Activated T-cell treated with anti-CD3 and anti-CD28 coated beads, Interleukin-2, amount 50 U/mL, for 72 hours (primary cell): Measurements from ENCODE around the gene TMEM196. TPM values are rescaled to one million over a fixed set of nuclear protein-coding genes. Genes with fewer than 3 reads are reported as not detected.

Source experiments
- ATAC-seq, 2 donors: fragments of 150-1000 bp; cut with Tn5 transposase; replicated peaks in 1 of 2; 2 replicates each; pipeline ENCODE4 v1.10.0; 2021; ENCODE audit warnings: moderate library complexity in 2 of 2, mild to moderate bottlenecking in 1 of 2
- DNase-seq, 2 donors: peaks; one replicate each; pipeline ENCODE4 v3.0.0; 2021 to 2022; ENCODE audit warnings: mixed read lengths in 1 of 2
- H3K27ac Mint-ChIP-seq: one replicate; pipeline ENCODE4 v1.8.0; 2022; ENCODE audit warnings: mild to moderate bottlenecking, moderate library complexity, mixed read lengths
- H3K27me3 Mint-ChIP-seq: one replicate; pipeline ENCODE4 v1.8.0; 2022; ENCODE audit warnings: low read depth, mixed read lengths
- H3K36me3 Mint-ChIP-seq, 2 donors: one replicate each; pipeline ENCODE4 v1.8.0; 2022; ENCODE audit warnings: mixed read lengths in 2 of 2, mild to moderate bottlenecking in 1 of 2; ENCODE audit not compliant: insufficient read depth in 2 of 2
- H3K4me1 Mint-ChIP-seq: one replicate; pipeline ENCODE4 v1.8.0; 2022; ENCODE audit warnings: low read depth, mixed read lengths
- H3K4me3 Mint-ChIP-seq, 2 donors: one replicate each; pipeline ENCODE4 v1.8.0; 2022; ENCODE audit warnings: mild to moderate bottlenecking in 2 of 2, mixed read lengths in 2 of 2, moderate library complexity in 2 of 2
- H3K9me3 Mint-ChIP-seq, 2 donors: one replicate each; pipeline ENCODE4 v1.8.0; 2022; ENCODE audit warnings: mixed read lengths in 2 of 2
- total RNA-seq, 2 donors: library from RNA; stranded (reverse); gene quantifications; one replicate each; pipeline ENCODE4 v1.2.3, GENCODE V29; 2022

TMEM196 gene
- total RNA-seq, 2 donors from 2014 or later = not detected

DNA sequence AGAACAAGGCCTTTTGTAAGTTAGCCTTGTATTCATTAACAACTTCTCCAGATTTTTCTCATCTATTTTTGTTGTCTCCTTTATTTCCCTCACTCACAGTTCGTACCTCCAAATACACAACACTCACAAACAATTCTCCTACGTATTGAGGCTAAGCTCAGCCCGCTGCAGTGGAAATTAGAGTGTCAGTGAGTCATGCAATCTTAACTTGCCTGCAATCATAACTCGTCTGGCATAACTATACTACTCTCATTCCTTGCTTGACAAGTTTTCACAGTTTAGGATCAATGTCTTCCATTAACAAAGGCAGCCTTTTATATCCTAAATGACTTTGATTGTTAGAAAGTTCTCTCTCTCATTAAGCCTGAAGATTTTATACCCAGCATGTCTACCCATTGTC is 23.8 kb downstream of the TMEM196 start:
- Mint-ChIP-seq H3K4me3 (no peak overlapping the region), H3K4me1 (no peaks in the 10 kb centered on the region), H3K36me3 (no peaks in the 10 kb centered on the region), H3K27ac (no peak overlapping the region), H3K9me3 (no peaks in the 10 kb centered on the region), H3K27me3 (peaks cover 9% of the 10 kb centered on the region)
- no peak for ATAC-seq
- no peak for DNase-seq

DNA sequence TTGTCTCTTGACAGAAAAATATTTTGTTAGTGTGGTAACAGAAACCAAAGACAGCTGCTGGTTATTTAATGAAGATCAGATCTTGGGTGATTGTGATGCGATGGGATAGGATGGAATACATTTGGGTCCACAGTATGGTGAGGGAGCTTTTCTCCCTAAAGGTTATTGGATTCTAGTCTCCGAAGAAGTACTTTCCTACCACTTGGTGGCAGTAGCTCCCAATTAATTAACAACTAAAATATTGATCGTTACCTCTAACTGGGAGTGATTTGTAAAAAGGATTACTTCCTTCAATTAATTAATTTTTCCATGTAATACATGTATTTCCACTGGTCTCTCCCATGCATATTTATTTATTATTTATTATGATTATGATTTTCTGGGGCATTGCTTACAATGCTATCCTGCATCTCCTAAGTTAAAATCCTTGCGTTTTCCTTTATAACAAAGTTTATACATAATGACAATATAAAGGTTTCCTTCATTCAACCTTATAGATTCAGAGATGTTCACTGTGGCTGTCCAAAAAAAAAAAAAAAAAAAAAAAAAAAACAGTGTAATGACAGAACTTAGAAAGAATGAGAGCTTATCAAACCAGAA is 25.6 kb downstream of the TMEM196 start:
- no peak overlapping the region for H3K4me3 Mint-ChIP-seq
- H3K27ac Mint-ChIP-seq = no peak overlapping the region
- H3K9me3 Mint-ChIP-seq = no peaks in the 10 kb centered on the region
- DNase-seq (no peak), ATAC-seq (no peak)
- peaks cover 9% of the 10 kb centered on the region for H3K27me3 Mint-ChIP-seq
- H3K36me3 Mint-ChIP-seq = no peaks in the 10 kb centered on the region
- no peaks in the 10 kb centered on the region for H3K4me1 Mint-ChIP-seq

- H3K4me1 Mint-ChIP-seq = no peaks in the 10 kb centered on the region
- H3K27ac Mint-ChIP-seq = no peak overlapping the region
- no peaks in the 10 kb centered on the region for H3K9me3 Mint-ChIP-seq
- no peak overlapping the region for H3K4me3 Mint-ChIP-seq
- H3K27me3 Mint-ChIP-seq = peaks cover 9% of the 10 kb centered on the region
- ATAC-seq = no peak
- DNase-seq = no peak
- H3K36me3 Mint-ChIP-seq = no peaks in the 10 kb centered on the region
Measured at GRCh38 chr7:19744075-19744474, 29.3 kb downstream of the TMEM196 start.

- Mint-ChIP-seq H3K4me3 (no peak overlapping the region), H3K27ac (no peak overlapping the region), H3K4me1 (no peaks in the 10 kb centered on the region), H3K27me3 (peaks cover 26% of the 10 kb centered on the region), H3K9me3 (no peaks in the 10 kb centered on the region), H3K36me3 (no peaks in the 10 kb centered on the region)
- DNase-seq (no peak), ATAC-seq (no peak)
Measured at GRCh38 chr7:19728716-19729115, 44.7 kb downstream of the TMEM196 start.

GRCh38 chr7:19725770-19726169 is 47.6 kb downstream of the TMEM196 start:
- no peak for ATAC-seq
- no peak overlapping the region for H3K27ac Mint-ChIP-seq
- H3K36me3 Mint-ChIP-seq = no peaks in the 10 kb centered on the region
- H3K9me3 Mint-ChIP-seq = no peaks in the 10 kb centered on the region
- H3K4me1 Mint-ChIP-seq = no peaks in the 10 kb centered on the region
- DNase-seq = no peak
- H3K27me3 Mint-ChIP-seq = peaks cover 19% of the 10 kb centered on the region
- no peak overlapping the region for H3K4me3 Mint-ChIP-seq

DNA sequence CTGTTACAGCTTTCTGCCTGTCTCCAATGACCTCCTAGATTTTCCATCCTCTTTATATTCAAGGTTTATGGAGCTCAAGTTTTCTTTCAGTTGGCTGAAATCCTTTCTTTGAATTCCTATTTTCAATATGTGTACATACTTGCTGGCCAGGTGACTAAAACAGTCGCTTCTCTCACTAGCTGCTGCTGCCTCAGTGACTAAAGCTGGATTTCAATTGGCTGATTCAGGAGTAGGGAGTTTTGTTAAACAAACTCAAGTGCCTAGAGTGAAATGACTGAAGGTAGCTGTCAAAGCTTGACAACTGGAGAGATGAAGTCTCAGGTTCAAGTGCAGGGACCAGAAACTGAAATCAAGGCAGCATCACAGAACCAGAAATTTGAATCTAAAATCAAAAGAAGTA is 57.9 kb downstream of the TMEM196 start:
- Mint-ChIP-seq H3K27ac (no peak overlapping the region), H3K27me3 (no peaks in the 10 kb centered on the region), H3K4me3 (no peak overlapping the region), H3K9me3 (no peaks in the 10 kb centered on the region), H3K4me1 (peaks cover 3% of the 10 kb centered on the region), H3K36me3 (no peaks in the 10 kb centered on the region)
- DNase-seq = no peak
- no peak for ATAC-seq

GRCh38 chr7:19713676-19714075 is 59.7 kb downstream of the TMEM196 start:
- peak overlapping the region; percentile 75 for H3K27ac Mint-ChIP-seq
- DNase-seq = peak; percentile 27 to 38
- peaks cover 17% of the 10 kb centered on the region for H3K4me1 Mint-ChIP-seq

DNA sequence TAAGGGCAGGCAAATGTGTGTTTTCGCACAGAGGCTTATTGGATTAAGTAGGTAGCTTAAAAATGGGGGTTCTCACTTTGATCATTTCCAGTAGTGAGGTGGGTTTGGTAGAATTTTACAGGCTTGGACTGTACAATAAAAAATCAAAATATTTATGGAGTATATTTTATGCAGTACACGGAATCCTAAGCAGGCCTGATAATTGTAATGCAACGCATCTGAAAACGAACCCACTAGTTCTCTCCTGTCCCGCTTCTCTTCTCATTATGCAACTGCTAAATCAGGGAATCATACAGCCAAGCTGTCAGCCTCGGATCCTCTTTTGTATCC is 64.2 kb downstream of the TMEM196 start:
- Mint-ChIP-seq H3K4me3 (peak overlapping the region; percentile 97 to 99), H3K27me3 (no peaks in the 10 kb centered on the region), H3K27ac (peak overlapping the region; percentile 95), H3K9me3 (no peaks in the 10 kb centered on the region), H3K36me3 (no peaks in the 10 kb centered on the region), H3K4me1 (peaks cover 52% of the 10 kb centered on the region)
- ATAC-seq (no peak), DNase-seq (no peak)

More at GRCh38 chr7:19713676-19714075, 59.7 kb downstream of the TMEM196 start:
- Mint-ChIP-seq H3K36me3 (no peaks in the 10 kb centered on the region), H3K4me3 (no peak overlapping the region), H3K27me3 (no peaks in the 10 kb centered on the region), H3K9me3 (no peaks in the 10 kb centered on the region)
- no peak for ATAC-seq

DNA sequence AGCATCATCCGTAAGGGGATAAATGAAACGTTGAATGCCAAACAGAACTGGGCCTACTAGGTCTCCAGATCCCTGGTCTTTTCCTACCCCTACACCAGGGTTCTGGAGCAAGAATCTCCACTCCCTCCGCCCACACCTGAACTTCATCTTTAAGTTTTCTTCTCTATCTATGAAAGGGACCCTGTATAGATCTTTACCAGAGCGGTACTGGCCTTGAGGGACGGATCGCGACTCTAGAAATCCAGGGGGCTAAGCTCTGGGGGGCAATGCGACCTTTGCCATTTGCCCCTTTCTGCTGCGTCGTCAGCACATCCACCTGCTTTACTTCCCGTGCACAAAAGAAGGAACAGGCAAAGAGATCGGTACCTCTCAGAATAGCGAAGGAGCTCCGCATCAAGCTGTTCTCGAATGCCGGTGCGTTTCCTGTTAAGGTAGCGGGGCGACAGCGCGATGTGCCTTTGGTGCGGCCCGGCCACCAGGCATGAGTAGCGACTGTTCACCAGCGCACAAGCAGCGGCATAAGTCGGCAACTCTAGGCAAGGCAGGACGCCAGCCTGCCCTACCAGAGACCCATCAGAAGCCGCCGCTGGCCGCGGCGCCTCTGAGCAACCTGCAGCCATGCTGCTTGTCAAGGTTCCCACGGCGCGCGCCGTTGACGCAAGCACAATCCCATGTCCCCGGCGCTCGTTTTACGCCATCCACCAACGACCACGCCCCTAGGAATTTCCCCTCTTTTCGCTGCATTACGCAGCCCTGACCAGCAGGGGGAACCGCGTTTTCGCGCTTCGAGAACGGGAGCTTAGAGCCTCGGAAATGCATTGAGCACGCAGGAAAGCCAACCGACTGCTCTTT is 64.8 kb downstream of the TMEM196 start, which contains the start of gene POLR1F:
Gene POLR1F (minus strand): TSS at position 641 of the 852 bp plus-strand sequence. CDS start 21 bp downstream, at position 620.
- H3K9me3 Mint-ChIP-seq = no peaks in the 10 kb centered on the region
- peak; percentile 97 to 98 for ATAC-seq
- H3K4me3 Mint-ChIP-seq = peak within 1 kb of the TSS; percentile 97 to 99
- DNase-seq = peak; percentile 91 to 95
- no peaks in the 10 kb centered on the region for H3K27me3 Mint-ChIP-seq
- H3K4me1 Mint-ChIP-seq = peaks cover 52% of the 10 kb centered on the region
- H3K36me3 Mint-ChIP-seq = peaks cover 0 to 2% of the 10 kb centered on the region in 2 donors
- H3K27ac Mint-ChIP-seq = peak within 1 kb of the TSS; percentile 95

DNA sequence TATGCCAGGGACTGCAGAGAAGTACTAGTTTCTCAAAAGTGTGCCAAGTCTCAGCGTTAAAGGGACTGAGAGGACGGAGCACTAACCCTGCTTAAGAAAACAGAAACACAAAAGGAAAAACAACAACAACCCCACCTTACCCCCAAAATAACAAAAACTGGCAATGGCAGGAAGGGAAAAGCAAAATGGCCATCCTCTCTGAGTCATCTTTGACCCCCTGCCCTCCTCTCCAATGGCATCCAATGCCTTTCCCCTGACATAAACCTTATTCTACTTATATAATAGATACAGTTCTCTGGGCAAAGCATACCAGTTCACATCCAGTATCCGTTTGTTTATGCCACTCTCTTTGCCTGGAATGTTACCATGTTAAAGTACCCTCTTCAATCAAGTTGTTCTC is 66.2 kb downstream of the TMEM196 start:
- no peaks in the 10 kb centered on the region for H3K27me3 Mint-ChIP-seq
- peaks cover 52% of the 10 kb centered on the region for H3K4me1 Mint-ChIP-seq
- H3K9me3 Mint-ChIP-seq = no peaks in the 10 kb centered on the region
- DNase-seq (no peak), ATAC-seq (no peak)
- peaks cover 1 to 9% of the 10 kb centered on the region in 2 donors for H3K36me3 Mint-ChIP-seq
- H3K27ac Mint-ChIP-seq = peak overlapping the region; percentile 95
- H3K4me3 Mint-ChIP-seq = peak overlapping the region; percentile 97 to 99

GRCh38 chr7:19705663-19706062 is 67.8 kb downstream of the TMEM196 start:
- Mint-ChIP-seq H3K27me3 (no peaks in the 10 kb centered on the region), H3K9me3 (no peaks in the 10 kb centered on the region), H3K36me3 (peaks cover 1 to 12% of the 10 kb centered on the region in 2 donors), H3K4me3 (peak overlapping the region in 1 of 2 donors; percentile 50), H3K27ac (peak overlapping the region; percentile 23), H3K4me1 (peaks cover 51% of the 10 kb centered on the region)
- DNase-seq = no peak
- ATAC-seq = no peak

DNA sequence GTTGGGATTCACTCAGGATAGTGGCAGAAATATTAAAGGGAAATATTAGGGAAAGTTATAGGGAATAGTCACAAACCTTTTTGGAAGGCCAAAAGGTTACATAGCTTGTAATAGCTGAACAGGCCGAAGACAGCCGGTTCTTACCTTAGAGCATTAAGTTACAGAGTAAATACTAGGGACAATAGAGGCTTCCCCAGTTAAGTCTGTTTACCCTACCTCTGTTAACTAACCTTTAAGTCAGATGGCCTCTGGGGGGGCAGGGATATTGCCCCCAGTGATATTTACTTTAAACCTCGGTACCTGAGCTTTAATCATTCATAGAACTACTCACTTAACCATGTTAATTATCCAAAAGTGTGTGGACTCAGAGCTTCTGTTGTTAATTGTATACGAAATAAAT is 71.9 kb downstream of the TMEM196 start:
- no peak overlapping the region for H3K27ac Mint-ChIP-seq
- no peaks in the 10 kb centered on the region for H3K27me3 Mint-ChIP-seq
- ATAC-seq (no peak), DNase-seq (no peak)
- H3K4me1 Mint-ChIP-seq = peaks cover 18% of the 10 kb centered on the region
- peaks cover 4 to 20% of the 10 kb centered on the region in 2 donors for H3K36me3 Mint-ChIP-seq
- H3K9me3 Mint-ChIP-seq = no peaks in the 10 kb centered on the region
- no peak overlapping the region for H3K4me3 Mint-ChIP-seq

GRCh38 chr7:19700936-19701335 is 72.5 kb downstream of the TMEM196 start:
- Mint-ChIP-seq H3K27ac (no peak overlapping the region), H3K9me3 (no peaks in the 10 kb centered on the region), H3K36me3 (peaks cover 4 to 20% of the 10 kb centered on the region in 2 donors), H3K4me3 (no peak overlapping the region), H3K27me3 (no peaks in the 10 kb centered on the region), H3K4me1 (peaks cover 13% of the 10 kb centered on the region)
- no peak for DNase-seq
- ATAC-seq = no peak
